HuH-7 (cell line): ENCODE results near the gene PPT2.

ENCODE experiments used
- DNase-seq: peaks from one replicate; pipeline ENCODE4 v3.0.0; 2011; ENCODE audit warnings: low spot score

The PPT2 gene

DNA sequence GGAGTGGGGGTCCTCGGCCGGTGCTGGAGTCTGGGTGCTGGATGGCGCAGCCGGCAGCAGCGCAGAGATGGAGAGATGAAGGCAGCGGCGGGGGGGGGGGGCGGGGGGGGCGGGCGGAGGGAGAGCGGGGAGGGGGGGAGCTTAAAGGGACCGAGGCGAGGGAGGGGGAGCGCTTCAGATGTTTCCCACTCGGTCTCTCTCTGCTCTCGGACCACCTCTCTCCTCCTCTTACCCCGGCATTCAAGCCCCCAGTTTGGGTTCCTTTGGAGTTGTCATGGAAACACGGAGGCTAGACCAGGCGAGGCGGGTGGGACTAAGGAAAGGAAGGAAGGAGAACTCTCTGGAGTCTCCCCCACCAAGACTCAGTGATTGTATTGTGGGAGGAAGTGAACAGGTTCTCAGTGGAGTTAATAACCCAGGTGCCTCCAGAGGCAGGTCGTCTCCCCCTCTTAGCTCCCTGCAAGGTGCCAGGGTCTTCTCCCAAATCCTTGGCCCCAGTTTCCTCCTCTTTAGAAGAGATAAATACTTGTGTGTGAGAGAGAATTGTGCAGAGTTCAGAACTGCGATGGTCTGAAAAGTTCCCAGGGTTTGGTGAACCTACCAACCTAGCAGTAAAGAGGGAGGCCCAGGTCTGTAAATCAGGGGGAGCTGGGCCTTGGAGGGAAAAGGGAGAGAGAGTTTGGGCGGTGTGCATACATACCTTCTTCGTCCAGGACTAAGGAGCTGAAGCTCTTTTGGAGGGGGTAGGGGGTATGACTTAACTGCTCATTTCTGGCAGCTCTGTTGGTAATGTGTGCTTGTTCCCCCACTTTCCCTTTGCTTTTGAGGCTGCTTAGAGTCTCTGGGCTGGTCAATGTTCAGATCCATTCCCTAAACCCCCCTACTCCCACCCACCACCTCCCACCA, 1.8 kb upstream of the PPT2 start, which contains the start of gene PRRT1:
TSS of gene PRRT1 (minus strand) at position 77 of the 906 bp plus-strand sequence. CDS start 112 bp downstream, outside the sequence.
- DNase-seq: no peak

- DNase-seq: peak; percentile 36
Observed at GRCh38 chr6:32152769-32153563, 975 bp upstream of the PPT2 start.

DNA sequence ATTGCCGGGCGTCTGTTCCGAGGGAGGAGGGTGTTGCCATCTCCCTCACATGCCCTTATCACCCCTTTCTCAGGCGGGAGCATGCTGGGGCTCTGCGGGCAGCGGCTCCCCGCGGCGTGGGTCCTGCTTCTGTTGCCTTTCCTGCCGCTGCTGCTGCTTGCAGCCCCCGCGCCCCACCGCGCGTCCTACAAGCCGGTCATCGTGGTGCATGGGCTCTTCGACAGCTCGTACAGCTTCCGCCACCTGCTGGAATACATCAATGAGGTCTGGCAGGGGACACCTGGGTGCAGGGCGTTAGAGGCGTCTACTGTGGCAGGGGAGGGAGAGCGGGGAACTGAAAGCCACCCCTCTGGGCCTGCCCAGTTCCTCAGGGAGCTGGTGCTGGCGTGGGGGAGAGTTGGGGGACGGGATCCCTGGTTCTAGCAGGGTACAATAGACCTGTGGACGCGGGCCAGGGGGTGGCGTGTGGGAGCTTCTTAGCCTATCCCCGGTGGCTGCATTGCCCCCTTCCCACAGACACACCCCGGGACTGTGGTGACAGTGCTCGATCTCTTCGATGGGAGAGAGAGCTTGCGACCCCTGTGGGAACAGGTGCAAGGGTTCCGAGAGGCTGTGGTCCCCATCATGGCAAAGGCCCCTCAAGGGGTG, 697 bp downstream of the PPT2 start:
- peak; percentile 75 for DNase-seq

DNA sequence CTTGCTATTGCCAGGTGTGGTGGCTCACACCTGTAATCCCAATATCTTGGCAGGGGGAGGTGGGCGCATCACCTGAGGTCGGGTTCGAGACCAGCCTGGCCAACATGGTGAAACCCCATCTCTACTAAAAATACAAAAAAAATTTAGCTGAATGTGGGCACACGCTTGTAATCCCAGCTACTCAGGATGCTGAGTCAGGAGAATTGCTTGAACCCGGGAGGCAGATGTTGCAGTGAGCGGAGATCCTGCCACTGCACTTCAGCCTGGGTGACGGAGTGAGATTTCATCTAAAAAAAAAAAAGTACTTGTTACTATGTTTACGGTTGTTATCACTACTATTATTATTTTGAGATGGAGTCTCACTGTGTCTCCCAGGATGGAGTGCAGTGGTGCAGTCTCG, 3.0 kb downstream of the PPT2 start:
- DNase-seq: no peak

- no peak for DNase-seq
Observed at GRCh38 chr6:32158052-32158451, 4.1 kb downstream of the PPT2 start.

DNA sequence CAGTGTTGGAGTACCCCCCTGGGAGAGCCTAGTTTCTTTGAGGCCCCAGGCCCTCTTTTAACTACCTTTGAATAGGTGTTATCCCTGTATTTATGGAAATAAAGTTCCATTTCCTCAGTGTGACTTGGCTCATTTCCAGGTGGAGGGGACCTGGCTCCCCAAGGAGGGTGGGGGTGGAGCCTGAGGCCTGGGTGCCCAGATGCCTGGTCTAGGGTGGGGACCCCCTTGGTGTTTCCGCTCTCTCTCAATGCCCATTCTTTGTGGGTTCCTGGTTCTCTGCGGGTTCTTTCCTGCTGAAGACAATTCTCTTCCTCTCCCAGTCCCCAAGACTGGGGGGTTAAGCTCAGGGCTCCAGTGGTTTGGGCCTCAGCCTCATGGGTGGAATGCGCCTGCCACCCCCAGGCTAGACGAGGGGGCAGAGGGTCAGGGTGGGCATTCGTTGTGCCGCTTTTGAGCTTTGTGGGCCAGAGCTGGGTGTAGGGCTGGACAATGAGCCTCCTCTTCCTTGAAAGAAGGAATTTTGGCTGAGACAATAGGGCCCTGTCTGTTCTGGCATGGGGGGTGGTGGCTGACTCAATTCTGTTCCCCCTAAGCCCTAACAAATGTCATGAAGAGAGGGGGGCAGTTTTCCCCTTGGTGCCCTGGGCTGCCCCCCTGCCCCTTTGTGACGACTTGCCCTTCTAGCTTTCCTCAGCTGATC, 9.8 kb downstream of the PPT2 start:
- DNase-seq: no peak

DNA sequence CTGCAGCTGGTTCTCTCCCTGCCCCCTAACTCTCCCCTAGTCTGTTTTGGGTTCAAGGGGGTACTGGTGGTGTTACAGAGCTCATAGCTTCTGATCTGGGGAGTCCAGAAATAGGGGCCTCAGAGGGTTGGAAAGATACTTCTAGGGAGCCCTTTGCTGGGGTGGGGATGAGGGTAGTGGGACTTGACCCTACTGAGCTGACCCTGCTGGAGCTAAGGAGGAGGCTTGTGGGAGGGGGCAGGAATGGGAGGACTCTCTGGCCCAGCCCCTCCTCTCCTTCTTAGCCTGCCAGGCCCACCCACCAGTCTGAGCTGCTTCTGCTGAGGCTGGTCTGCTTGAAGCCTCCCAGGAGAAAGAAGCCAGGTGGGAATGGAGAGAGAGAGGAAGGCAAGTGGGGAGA, 10.4 kb downstream of the PPT2 start, which contains the start of gene EGFL8:
TSS of gene EGFL8 (plus strand) at position 301 of the 400 bp plus-strand sequence. CDS start 1,571 bp downstream, outside the sequence.
- no peak for DNase-seq

DNA sequence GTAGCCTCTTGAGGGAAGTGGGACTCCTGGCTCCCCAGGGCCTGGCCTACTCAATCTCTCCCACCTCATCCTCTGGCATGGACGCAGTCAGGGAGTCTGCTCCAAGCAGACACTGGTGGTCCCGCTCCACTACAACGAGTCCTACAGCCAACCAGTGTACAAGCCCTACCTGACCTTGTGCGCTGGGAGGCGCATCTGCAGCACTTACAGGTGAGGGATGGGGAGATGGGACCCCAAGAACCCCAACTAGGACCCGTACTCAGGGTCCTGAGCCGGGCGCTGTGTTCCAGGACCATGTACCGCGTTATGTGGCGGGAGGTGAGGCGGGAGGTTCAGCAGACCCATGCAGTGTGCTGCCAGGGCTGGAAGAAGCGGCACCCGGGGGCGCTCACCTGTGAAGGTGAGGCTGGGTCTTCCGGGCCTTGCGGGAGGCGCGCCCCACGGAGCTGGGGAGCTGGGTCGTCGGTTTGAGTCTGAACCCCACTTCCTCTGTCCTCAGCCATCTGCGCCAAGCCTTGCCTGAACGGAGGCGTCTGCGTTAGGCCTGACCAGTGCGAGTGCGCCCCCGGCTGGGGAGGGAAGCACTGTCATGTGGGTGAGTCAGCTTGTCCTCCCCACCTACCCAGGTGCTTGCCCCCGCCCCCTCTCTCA, 12.6 kb downstream of the PPT2 start:
- no peak for DNase-seq

GRCh38 chr6:32167154-32167760, 13.3 kb downstream of the PPT2 start:
- no peak for DNase-seq

GRCh38 chr6:32167761-32168262, 13.9 kb downstream of the PPT2 start:
- DNase-seq: no peak

DNA sequence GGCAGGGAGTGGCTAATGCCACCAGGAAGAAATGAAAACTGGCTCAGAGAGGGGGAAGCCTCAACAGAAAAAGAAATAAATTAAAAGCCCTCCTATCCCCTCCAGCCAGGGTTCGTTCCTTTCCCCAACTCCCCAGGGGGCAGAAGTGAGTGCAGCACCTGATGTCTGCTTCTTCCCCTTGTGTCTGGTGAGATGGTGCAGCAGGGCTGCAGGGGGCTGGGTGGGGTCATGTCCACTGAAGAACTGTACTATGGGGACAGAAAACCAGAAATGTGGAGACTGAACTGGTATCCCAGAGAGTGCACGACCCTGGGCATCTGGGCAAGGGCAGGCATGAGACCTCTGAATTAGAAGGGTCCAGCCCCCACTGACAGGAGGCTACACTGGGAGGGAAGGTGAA, 14.4 kb downstream of the PPT2 start:
- no peak for DNase-seq

GRCh38 chr6:32168807-32169591, 15.1 kb downstream of the PPT2 start:
- no peak for DNase-seq

DNA sequence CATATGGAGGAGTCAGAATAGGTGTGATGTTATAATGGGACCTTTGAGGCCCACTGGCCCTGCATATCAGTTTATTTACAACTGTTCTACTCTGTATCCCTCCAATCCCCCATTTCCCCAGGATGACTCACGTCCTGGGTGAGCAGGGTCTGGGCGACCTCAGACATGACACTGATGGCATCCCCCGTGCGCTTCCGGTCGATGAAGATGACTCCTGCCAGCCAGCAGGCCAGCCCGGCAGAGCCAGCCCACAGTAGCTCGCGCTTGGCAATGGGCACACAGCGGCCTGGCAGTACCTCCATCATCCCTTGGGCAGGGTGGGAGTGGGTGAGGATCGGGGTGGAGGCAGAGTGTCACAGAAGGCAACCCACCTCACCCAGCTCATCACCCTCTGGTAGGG, 16.4 kb downstream of the PPT2 start:
- DNase-seq: no peak

DNA sequence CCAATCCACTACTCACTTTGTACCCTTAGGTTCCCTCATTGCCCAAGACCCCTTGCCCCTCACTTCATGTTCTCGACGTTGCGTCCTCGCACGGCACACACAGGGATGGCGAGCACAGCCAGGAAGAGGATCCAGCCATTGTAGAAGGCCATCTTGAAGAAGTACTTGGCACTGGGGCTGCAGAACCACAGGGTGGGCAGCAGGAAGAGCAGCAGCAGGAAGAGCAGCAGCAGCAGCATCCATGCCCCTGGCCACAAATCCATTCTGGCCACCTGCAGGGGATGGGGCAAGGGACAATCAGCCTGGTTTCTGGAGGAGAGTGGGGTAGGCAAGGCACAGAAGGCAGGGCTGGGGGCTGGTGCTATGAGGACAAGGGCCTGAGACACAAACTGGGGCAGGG, 17.3 kb downstream of the PPT2 start:
- no peak for DNase-seq

- DNase-seq: no peak
Observed at GRCh38 chr6:32173051-32173727, 19.2 kb downstream of the PPT2 start.

DNA sequence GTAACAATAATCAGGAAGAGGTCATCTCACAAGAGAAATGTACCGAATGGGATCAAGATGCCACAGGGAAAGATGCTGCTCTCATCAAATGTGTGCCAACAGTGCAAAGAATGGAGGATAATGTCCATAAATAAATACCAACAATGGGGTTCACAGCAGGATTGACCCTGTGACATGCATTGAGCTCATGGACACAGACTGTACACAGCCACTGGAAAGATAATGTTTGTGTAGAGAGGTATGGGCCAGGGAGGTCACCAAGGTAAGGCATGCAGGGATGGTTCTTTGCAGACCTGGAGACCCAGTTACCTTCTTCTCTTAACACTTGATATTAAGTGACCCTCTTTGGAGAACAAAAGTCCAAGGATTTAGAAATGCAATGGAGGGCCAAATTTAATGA, 20.5 kb downstream of the PPT2 start:
- no peak for DNase-seq

GRCh38 chr6:32175322-32175710, 21.4 kb downstream of the PPT2 start:
- DNase-seq: no peak

GRCh38 chr6:32175711-32176475, 22.0 kb downstream of the PPT2 start, which contains the start of gene AGPAT1:
Gene AGPAT1, minus strand, starts transcription at chr6:32176084. Its CDS starts 4,588 bp downstream, at chr6:32171496.
- DNase-seq: peak; percentile 93
